Suppressor macrophage (primary cell): ENCODE results near the gene FOXP4.
A peak's percentile ranks its signal among the peaks of the same experiment; 100 is the strongest.

Source experiments
- DNase-seq, 4 experiments: peaks; one replicate each; pipeline ENCODE4 v3.0.0-alpha.2; 2020 to 2022

FOXP4 gene

GRCh38 chr6:41565701-41566100 lies 19.5 kb downstream of the FOXP4 start:
- DNase-seq, result no peak

GRCh38 chr6:41566961-41567360 lies 20.8 kb downstream of the FOXP4 start:
- no peak for DNase-seq

- no peak for DNase-seq
Measured at GRCh38 chr6:41567684-41568083, 21.5 kb downstream of the FOXP4 start.

- no peak for DNase-seq
Measured at GRCh38 chr6:41568202-41568584, 22.0 kb downstream of the FOXP4 start.

- DNase-seq, result no peak
Measured at GRCh38 chr6:41568585-41569384, 22.6 kb downstream of the FOXP4 start.

- DNase-seq, result no peak
Measured at GRCh38 chr6:41570259-41570615, 24.1 kb downstream of the FOXP4 start.

- DNase-seq, result peak; percentile 56 to 75 (median 67)
Measured at GRCh38 chr6:41571021-41571780, 25.0 kb downstream of the FOXP4 start.

- no peak for DNase-seq
Measured at GRCh38 chr6:41572613-41573012, 26.4 kb downstream of the FOXP4 start.

GRCh38 chr6:41573276-41573675 lies 27.1 kb downstream of the FOXP4 start:
- no peak for DNase-seq

- DNase-seq, result no peak
Measured at GRCh38 chr6:41573985-41574384, 27.8 kb downstream of the FOXP4 start.

- DNase-seq, result no peak
Measured at GRCh38 chr6:41575598-41575997, 29.4 kb downstream of the FOXP4 start.

GRCh38 chr6:41576667-41577066 lies 30.5 kb downstream of the FOXP4 start:
- DNase-seq, result no peak

- DNase-seq, result no peak
Measured at GRCh38 chr6:41577356-41578216, 31.4 kb downstream of the FOXP4 start.

GRCh38 chr6:41578217-41579087 lies 32.3 kb downstream of the FOXP4 start:
- DNase-seq, result peak in 1 of 4 experiments; percentile 18

GRCh38 chr6:41579088-41579610 lies 33.0 kb downstream of the FOXP4 start:
- DNase-seq, result no peak

GRCh38 chr6:41580690-41581089 lies 34.5 kb downstream of the FOXP4 start:
- no peak for DNase-seq

- peak in 3 of 4 experiments; percentile 18 to 20 (median 19) for DNase-seq
Measured at GRCh38 chr6:41581381-41581991, 35.3 kb downstream of the FOXP4 start.

- DNase-seq, result no peak
Measured at GRCh38 chr6:41582540-41582939, 36.4 kb downstream of the FOXP4 start.

- DNase-seq, result no peak
Measured at GRCh38 chr6:41583565-41583964, 37.4 kb downstream of the FOXP4 start.

- no peak for DNase-seq
Measured at GRCh38 chr6:41584205-41584604, 38.0 kb downstream of the FOXP4 start.

GRCh38 chr6:41584668-41585205 lies 38.6 kb downstream of the FOXP4 start:
- no peak for DNase-seq
